Mesodermal cell (in vitro differentiated cells): ENCODE results near the gene SEMA3C.

Source experiments
- H3K27ac ChIP-seq: 2 replicates; pipeline ENCODE4 v1.7.0; 2013; ENCODE audit warnings: mild to moderate bottlenecking, low read depth, low read length, moderate library complexity; ENCODE audit not compliant: severe bottlenecking
- H3K36me3 ChIP-seq: 2 replicates; pipeline ENCODE4 v1.7.1; 2013; ENCODE audit warnings: mild to moderate bottlenecking, low read length, moderate library complexity; ENCODE audit not compliant: control insufficient read depth, insufficient read depth
- H3K4me1 ChIP-seq: one replicate; pipeline ENCODE4 v1.7.1; 2013; ENCODE audit warnings: mild to moderate bottlenecking, low read length; ENCODE audit not compliant: insufficient read depth, control insufficient read depth, poor library complexity, severe bottlenecking
- H3K4me3 ChIP-seq: 2 replicates; pipeline ENCODE4 v1.7.0; 2013; ENCODE audit warnings: low read length, control low read depth, mild to moderate bottlenecking; ENCODE audit not compliant: insufficient read depth, poor library complexity, severe bottlenecking; ENCODE audit errors: extremely low read depth
- H3K9me3 ChIP-seq: 2 replicates; pipeline ENCODE4 v1.7.1; 2013; ENCODE audit warnings: mild to moderate bottlenecking, low read length, moderate library complexity; ENCODE audit not compliant: control insufficient read depth
- WGBS, 2 experiments: methylation state at CpG; one replicate each; pipeline ENCODE4 v1.1.5; 2013; ENCODE audit warnings: missing lambda C conversion rate in 2 of 2; ENCODE audit not compliant: insufficient coverage in 2 of 2; 5-methylcytosine and 5-hydroxymethylcytosine counted together

Gene SEMA3C

GRCh38 chr7:80870813-80871212 lies 48.0 kb downstream of the SEMA3C start:
- 50% methylated on average over 1 of the region's 4 CpGs; no CpG with 5 or more reads in 1 of the 2 experiments for WGBS, 2 experiments
- no peak overlapping the region for H3K4me3 ChIP-seq
- peaks cover 4% of the 10 kb centered on the region for H3K36me3 ChIP-seq
- no peak overlapping the region for H3K27ac ChIP-seq
- no peaks in the 10 kb centered on the region for H3K9me3 ChIP-seq
- peaks cover 3% of the 10 kb centered on the region for H3K4me1 ChIP-seq

GRCh38 chr7:80869821-80870751 lies 48.8 kb downstream of the SEMA3C start:
- no peaks in the 10 kb centered on the region for H3K9me3 ChIP-seq
- no peak overlapping the region for H3K4me3 ChIP-seq
- H3K4me1 ChIP-seq = peaks cover 3% of the 10 kb centered on the region
- 97 to 100% methylated on average over 5 to 6 of the region's 6 CpGs for WGBS, 2 experiments
- H3K36me3 ChIP-seq = no peaks in the 10 kb centered on the region
- no peak overlapping the region for H3K27ac ChIP-seq

GRCh38 chr7:80869106-80869784 lies 49.6 kb downstream of the SEMA3C start:
- no peaks in the 10 kb centered on the region for H3K36me3 ChIP-seq
- no peak overlapping the region for H3K27ac ChIP-seq
- H3K4me3 ChIP-seq = no peak overlapping the region
- H3K4me1 ChIP-seq = peaks cover 3% of the 10 kb centered on the region
- H3K9me3 ChIP-seq = no peaks in the 10 kb centered on the region
- 80% methylated on average over 1 of the region's 4 CpGs; no CpG with 5 or more reads in 1 of the 2 experiments for WGBS, 2 experiments

- Histone ChIP-seq H3K9me3 (no peaks in the 10 kb centered on the region), H3K4me3 (no peak overlapping the region), H3K27ac (no peak overlapping the region), H3K4me1 (no peaks in the 10 kb centered on the region), H3K36me3 (no peaks in the 10 kb centered on the region)
- WGBS, 2 experiments = 100% methylated on average over 1 of the region's 1 CpG; no CpG with 5 or more reads in 1 of the 2 experiments
Measured at GRCh38 chr7:80868566-80868965, 50.3 kb downstream of the SEMA3C start.

- H3K27ac ChIP-seq = no peak overlapping the region
- 100% methylated on average over 3 of the region's 4 CpGs; no CpG with 5 or more reads in 1 of the 2 experiments for WGBS, 2 experiments
Measured at GRCh38 chr7:80860554-80860953, 58.3 kb downstream of the SEMA3C start.

GRCh38 chr7:80859272-80859970 lies 59.4 kb downstream of the SEMA3C start:
- Histone ChIP-seq H3K27ac (no peak overlapping the region), H3K36me3 (no peaks in the 10 kb centered on the region), H3K9me3 (no peaks in the 10 kb centered on the region), H3K4me1 (peaks cover 5% of the 10 kb centered on the region), H3K4me3 (no peak overlapping the region)
- 83% methylated on average over 1 of the region's 6 CpGs; no CpG with 5 or more reads in 1 of the 2 experiments for WGBS, 2 experiments

More at GRCh38 chr7:80860554-80860953, 58.3 kb downstream of the SEMA3C start:
- Histone ChIP-seq H3K36me3 (no peaks in the 10 kb centered on the region), H3K4me3 (no peak overlapping the region), H3K9me3 (no peaks in the 10 kb centered on the region), H3K4me1 (peaks cover 5% of the 10 kb centered on the region)

- Histone ChIP-seq H3K9me3 (no peaks in the 10 kb centered on the region), H3K27ac (no peak overlapping the region), H3K4me3 (no peak overlapping the region), H3K4me1 (peaks cover 5% of the 10 kb centered on the region), H3K36me3 (no peaks in the 10 kb centered on the region)
- WGBS, 2 experiments = 90% methylated on average over 2 of the region's 3 CpGs; no CpG with 5 or more reads in 1 of the 2 experiments
Measured at GRCh38 chr7:80858141-80858903, 60.5 kb downstream of the SEMA3C start.

GRCh38 chr7:80856769-80857168 lies 62.1 kb downstream of the SEMA3C start:
- H3K27ac ChIP-seq = no peak overlapping the region
- no peaks in the 10 kb centered on the region for H3K36me3 ChIP-seq
- WGBS, 2 experiments = 77 to 86% methylated on average over 2 of the region's 3 CpGs
- H3K4me3 ChIP-seq = no peak overlapping the region
- H3K9me3 ChIP-seq = no peaks in the 10 kb centered on the region
- H3K4me1 ChIP-seq = peaks cover 5% of the 10 kb centered on the region

- no peak overlapping the region for H3K4me3 ChIP-seq
- WGBS, 2 experiments = 86 to 89% methylated on average over 1 to 2 of the region's 3 CpGs
- H3K9me3 ChIP-seq = no peaks in the 10 kb centered on the region
- H3K27ac ChIP-seq = no peak overlapping the region
- H3K4me1 ChIP-seq = no peaks in the 10 kb centered on the region
- H3K36me3 ChIP-seq = no peaks in the 10 kb centered on the region
Measured at GRCh38 chr7:80851896-80852476, 66.9 kb downstream of the SEMA3C start.
